HG02973 (cell line): ENCODE data around the gene KATNIP.

Experiments
- ATAC-seq: cut with Tn5 transposase; IDR thresholded peaks from one replicate; pipeline ENCODE4 v1.9.1; 2021; ENCODE audit warnings: moderate library complexity; ENCODE audit not compliant: unreplicated experiment

Gene KATNIP

DNA sequence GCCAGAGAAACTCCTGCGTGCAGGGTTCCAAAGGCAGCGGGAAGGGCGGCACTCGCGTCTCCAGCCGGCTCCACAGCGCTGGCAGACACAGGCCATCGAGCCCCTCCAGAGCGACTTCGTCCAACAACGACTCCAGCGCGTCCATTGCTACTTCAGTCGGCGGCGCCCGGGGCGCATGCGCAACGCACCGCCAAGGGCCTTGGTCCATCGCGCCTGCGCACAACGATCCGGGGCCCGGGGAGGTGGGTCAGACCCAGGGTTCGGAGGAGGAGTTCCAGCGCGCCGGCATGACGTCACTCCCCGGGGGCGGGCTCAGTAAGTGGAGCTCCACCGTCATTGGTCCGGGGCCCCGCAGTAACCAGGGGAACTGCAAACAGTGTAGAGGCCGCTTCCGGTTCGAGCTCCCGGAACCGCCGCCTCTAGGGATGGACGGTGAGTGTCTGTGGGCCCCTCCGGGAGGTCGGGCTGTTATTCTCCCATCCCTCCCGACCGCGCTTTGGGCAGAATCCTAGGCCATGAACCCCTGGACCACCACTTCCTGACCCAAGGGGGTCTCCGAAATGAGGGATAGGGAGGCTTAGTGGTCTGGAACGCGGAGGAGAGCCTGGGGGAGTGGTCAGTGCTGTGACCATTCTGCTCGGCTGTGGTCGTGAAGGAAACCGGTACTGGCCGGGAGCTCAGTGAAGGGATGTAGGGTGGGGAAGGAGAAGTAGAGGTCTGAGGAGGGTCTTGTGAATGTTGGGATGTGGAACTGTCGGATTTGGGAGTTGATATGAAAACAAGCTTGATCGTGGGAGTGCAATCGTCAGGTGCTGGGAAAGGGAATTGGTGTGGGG, at the start of gene KATNIP, which contains the start of gene GTF3C1:
Gene KATNIP (plus strand): TSS at position 399 of the 836 bp plus-strand sequence. CDS start 27 bp downstream, at position 426.
Gene GTF3C1 (minus strand): TSS at position 168 of the 836 bp plus-strand sequence. CDS start 23 bp downstream, at position 145.
- peak; percentile 96 for ATAC-seq

GRCh38 chr16:27500801-27501200, 49.1 kb upstream of the KATNIP start:
- ATAC-seq = no peak

DNA sequence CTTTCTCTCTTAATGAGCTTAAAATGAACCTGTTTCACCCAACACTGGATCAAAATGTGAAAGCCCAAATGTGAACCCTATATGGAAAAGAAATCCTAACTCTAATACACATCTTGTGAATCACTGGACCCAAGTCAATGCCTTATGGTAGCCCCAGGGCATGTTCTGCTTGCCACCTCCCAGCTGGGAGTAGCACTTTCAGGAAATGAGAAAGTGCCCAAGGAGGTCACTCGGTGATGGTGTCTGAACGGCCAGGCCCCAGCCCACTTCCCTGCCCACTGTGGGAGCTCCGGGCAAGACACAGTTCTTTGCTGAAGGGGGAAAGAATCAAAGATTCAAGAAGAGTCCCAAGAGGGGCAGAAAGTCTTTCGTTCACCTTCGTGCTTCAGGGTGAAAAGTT, 46.3 kb upstream of the KATNIP start:
- no peak for ATAC-seq

DNA sequence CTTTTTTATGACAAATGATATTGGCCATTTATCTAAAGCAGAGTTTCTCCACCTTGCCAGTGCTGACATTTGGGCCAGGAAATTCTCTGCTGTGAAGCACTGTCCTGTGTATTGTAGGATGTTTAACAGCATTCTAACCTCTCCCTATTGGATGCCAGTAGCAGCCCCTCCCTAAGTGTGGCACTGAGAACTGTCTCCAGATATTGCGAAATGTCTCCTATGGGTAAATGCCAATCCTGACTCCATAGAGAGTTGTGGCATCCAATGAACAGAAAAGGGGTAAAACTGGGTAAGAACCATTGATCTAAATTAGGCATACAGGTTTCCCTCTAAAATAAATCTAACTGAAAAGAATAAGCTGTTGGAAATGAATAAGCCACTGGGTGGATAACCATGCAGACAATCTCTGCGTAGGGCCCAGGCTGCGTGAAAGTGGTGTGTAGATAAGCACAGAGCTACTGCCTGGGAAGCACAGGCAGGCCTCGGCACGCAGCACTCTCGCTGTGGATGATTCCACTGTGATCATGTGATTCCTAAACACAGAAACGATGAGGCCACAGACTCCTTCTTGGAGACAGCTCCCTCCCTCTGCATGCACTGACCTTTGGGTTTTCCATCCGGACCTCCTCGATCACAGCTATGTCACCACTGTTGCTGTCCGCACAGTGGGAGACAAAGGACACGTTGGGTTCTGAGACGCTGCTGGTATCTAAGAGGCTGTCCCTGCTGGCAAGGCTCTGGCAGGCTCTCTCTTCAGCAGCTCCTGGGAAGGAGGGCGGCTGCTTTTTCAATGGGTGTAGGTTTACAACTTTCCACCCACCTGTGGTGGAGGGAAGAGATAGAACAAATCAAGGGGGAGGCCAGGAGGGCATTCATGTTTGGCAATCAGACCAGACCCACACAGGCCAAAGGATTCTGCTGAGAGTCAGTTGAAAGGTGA, 44.4 kb upstream of the KATNIP start:
- no peak for ATAC-seq

- no peak for ATAC-seq
Measured at GRCh38 chr16:27506771-27507170, 43.2 kb upstream of the KATNIP start.

- no peak for ATAC-seq
Measured at GRCh38 chr16:27508476-27508875, 41.5 kb upstream of the KATNIP start.

DNA sequence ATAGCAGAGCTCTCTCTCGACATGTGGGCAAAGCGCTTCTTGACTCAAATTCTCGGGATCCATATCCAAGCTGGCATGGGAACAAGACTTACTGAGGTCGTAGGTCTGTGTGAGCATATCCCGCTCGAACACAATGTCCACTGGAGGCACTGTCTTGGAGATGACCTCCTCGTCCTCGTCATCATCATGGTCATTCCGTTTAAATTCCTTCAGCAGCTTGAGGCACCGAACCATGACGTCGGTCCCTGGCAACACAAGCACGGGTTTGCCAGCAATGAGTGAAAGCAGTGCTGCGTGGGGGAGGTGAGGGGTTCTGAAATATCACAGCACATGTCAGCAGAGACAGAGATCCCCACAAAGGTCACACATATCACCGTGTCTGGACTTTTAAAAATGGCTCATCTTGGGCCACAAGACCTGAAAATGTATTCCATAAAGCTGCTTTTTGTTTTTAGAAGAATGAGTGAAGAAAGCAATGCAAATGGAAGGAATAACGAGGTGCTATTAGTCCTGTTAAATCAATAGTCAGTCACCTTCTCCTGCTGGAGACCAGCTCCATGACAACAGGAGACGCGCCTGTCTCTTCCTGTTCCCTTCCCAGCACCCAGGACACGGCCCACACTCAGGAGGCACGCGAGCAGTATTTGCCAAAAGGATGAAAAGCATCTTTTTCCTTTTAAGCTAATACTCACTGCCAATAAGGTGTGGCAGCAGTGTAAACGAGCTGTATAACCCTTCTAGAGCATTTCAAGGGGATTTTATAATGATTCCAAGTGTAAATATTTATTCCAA, 38.1 kb upstream of the KATNIP start:
- ATAC-seq = no peak

GRCh38 chr16:27514806-27515205, 35.1 kb upstream of the KATNIP start:
- ATAC-seq = no peak

DNA sequence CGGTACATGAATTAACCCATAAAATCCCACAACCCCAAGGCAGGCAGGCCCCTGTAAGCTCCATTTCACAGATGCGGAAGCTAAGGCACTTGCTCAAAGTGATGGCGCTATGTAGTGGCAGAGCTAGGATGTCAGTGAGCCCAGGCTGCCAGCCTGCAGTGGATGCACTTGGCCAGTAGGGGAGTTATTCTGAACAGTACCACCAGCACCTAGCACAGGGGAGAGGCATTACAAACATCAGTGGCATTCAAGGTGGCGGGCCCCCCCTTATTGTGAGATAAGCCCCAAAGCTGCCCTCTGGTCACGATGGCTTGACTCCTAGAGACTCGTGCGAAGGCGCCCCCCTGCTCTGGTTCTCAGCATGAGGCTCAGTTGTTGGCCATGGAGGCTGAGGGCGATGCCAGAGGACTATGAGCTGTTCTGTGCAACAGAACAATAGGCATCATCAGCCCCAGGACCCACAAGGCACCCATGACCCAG, 34.0 kb upstream of the KATNIP start:
- no peak for ATAC-seq

DNA sequence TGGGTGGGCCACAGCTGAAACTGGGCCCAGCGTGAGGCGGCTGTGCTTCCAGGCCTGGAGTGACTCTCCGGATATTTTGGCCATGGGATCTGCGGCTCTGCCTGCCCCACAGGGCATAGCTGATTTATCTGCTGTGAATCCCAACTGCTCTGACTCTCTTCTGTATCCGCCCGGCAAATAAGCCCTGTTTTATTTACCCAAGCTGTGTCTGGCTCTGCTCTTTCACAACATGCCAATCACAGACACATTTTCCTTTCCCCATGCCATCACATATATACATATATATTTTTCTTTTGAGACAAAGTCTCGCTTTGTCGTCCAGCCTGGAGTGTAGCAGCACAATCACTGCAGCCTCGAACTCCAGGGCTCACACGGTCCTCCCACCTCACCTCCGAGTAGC, 33.6 kb upstream of the KATNIP start:
- no peak for ATAC-seq

GRCh38 chr16:27517664-27518063, 32.3 kb upstream of the KATNIP start:
- ATAC-seq = no peak

- no peak for ATAC-seq
Measured at GRCh38 chr16:27518226-27518625, 31.7 kb upstream of the KATNIP start.

DNA sequence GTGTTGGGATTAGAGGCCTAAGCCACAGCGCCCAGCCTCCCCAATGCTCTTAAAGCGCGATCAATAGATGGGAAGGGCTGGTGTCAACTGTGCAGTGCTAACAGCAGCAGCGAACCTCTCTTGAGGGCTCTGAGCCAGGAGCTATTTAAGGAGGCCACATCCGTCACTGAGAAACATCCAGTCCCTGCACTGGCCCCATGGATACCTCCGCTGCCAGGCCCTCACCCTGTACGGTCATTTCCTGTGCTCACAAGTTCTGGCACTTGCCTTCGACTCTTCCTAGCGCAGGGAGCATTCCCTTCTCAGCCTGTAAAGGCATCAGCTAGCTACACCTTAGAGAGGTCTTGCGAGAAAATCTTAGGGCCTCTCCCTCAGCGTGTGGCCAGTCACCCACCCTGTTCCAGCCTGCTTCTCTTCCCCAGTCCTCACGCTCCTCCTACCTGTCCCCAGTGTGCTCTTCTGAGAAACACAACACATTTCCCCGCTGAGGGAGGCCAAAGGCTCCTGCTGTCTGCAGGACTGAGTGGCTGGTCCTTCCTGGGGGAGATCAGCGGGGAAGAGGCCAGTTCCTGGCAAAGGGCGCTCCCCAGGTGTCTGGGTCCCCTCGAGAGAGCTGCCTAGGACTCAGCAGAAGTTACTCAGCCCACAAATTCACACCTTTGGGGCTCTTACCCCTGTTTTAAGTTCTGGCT, 28.8 kb upstream of the KATNIP start:
- ATAC-seq = no peak

- no peak for ATAC-seq
Measured at GRCh38 chr16:27522173-27522707, 27.7 kb upstream of the KATNIP start.

DNA sequence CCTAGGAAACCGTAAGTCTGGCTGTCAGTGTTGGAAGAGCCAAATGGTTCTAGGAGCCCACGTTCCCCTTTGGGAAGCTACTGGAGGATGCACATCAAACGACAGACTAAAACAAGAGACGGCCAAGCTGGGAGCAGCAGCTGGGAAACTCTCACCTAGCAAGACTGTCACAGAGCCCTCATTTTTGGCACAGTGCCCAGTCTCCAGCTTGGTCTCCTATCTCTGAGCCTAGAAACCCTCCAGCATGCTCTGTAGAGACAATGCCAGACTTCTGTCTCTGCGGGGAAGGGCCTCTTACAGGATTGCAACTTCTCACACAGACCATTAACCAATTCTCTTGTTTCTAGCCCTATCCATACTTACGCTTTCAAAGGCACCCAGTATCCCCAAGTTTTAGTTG, 23.8 kb upstream of the KATNIP start:
- no peak for ATAC-seq

DNA sequence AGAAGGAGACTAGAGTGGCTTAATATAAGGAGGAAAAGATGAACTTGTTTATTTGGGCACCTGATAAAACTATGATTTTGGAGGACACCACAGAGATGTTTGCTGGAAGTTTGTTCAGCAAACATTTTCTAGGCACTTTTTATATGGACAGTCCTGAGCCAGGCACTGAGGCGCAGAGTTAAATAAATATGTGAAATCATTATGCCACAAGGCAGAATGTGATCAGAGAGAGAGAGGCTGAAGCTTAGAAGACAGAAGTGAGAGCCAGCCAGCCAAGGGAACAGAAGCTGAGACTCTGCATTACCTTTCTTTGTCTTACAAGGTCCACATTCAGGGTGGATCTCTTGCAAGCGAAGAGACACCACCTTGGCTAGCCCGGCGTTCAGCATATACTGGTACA, 21.6 kb upstream of the KATNIP start:
- ATAC-seq = no peak

DNA sequence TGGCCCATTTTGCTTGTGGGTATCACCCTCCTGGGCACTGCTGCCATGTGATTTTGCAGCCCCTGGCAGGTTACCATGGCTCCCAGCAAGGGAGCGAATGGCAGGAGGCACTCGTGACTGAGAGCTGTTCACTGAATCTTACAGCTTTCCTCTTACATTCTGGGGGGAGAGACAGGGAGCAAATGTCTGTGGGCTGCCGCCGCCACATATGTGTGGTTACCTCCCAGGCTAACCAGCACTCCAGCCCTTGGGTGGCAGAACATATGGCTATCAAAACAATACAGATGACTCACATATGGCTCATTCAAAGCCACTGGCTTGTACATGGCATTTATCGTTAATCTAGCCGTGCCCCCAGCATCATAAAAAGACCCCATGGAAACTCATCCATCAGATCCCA, 20.0 kb upstream of the KATNIP start:
- ATAC-seq = no peak

DNA sequence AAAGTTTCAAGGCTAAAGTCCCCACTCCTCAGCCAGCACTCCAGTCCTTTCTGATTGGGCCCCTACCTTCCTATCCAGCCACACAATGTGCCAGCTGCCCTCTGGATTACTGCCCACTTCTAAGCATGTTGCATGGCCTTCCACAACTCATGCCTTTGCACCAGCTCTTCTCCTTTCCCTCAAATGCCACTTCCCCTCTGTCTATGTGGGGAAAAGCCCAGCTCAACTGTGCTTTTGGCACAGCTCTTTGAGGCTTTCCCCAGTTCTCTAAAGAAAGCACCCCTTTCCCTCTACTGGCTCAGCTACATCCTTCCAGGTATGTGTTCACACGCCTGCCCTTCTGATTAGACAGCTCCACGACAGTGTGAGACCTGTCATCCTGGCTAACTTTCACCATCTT, 18.8 kb upstream of the KATNIP start:
- ATAC-seq = no peak

GRCh38 chr16:27531826-27532800, 17.8 kb upstream of the KATNIP start:
- ATAC-seq = no peak
